Measurements from ENCODE around the gene ATP9A. TPM values are rescaled to one million over a fixed set of nuclear protein-coding genes. Genes with fewer than 3 reads are reported as not detected.

ATP9A gene
- total and polyA plus RNA-seq, 2 of the 4 experiments (the other 2 are of a cell fraction): 10.6 to 22.4 TPM

DNA sequence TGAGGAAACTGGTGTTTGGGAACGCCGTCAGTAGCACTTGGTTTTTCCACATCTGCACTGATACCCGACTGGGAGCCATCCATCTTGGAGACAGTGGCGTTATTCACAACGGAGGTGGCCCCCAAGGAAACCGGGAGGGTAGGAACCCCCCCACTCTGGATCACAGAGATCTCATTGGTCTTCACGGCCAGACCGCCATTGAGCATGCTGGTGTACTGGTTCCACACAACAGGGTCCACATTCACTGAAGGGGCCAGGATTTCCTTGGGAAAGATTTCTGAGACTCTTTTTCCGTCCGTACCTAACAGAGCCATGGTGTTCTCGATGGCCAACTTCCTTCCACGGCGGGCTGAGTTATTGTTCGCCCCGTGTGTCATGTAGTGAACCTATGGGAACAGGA is 16.1 kb upstream of the ATP9A start:
- 92% methylated on average over 8 of the region's 15 CpGs; no CpG with 5 or more reads in 1 of the 2 experiments for WGBS, 2 experiments (ENCODE audit: extremely low coverage in 2 of 2, insufficient read length in 1 of 2)

More for the DNA sequence above, 16.1 kb upstream of the ATP9A start:
- TF ChIP-seq SMC3 (IDR thresholded peaks at IDR 0.05; ENCODE audit: low read depth, low read length) (no peak), CHD1 (IDR thresholded peaks at IDR 0.05; ENCODE audit: low read depth, low read length) (no peak), MAZ (IDR thresholded peaks at IDR 0.05; ENCODE audit: borderline replicate concordance, low read depth, low read length) (no peak), CEBPB (IDR thresholded peaks at IDR 0.05; ENCODE audit: low read depth, low read length) (no peak), POLR2A (IDR thresholded peaks at IDR 0.05; ENCODE audit: low read depth, low read length) (no peak), RAD21 (IDR thresholded peaks at IDR 0.05; ENCODE audit: low read length) (no peak), RFX5 (IDR thresholded peaks at IDR 0.05; ENCODE audit: low read depth, low read length) (no peak), FOS (IDR thresholded peaks at IDR 0.05; ENCODE audit: low read depth, low read length) (no peak), NFE2L2 (IDR thresholded peaks at IDR 0.05; ENCODE audit: low read depth, low read length) (no peak), MAFK (IDR thresholded peaks at IDR 0.05; ENCODE audit: low read depth, low read length) (no peak), MXI1 (IDR thresholded peaks at IDR 0.05; ENCODE audit: borderline replicate concordance, low read depth, low read length) (no peak), BHLHE40 (IDR thresholded peaks at IDR 0.05; ENCODE audit: low read depth, low read length) (no peak), RCOR1 (IDR thresholded peaks at IDR 0.05; ENCODE audit: insufficient replicate concordance, low read length) (no peak)
- TF ChIP-seq, protein P1, sequence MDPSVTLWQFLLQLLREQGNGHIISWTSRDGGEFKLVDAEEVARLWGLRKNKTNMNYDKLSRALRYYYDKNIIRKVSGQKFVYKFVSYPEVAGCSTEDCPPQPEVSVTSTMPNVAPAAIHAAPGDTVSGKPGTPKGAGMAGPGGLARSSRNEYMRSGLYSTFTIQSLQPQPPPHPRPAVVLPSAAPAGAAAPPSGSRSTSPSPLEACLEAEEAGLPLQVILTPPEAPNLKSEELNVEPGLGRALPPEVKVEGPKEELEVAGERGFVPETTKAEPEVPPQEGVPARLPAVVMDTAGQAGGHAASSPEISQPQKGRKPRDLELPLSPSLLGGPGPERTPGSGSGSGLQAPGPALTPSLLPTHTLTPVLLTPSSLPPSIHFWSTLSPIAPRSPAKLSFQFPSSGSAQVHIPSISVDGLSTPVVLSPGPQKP (IDR thresholded peaks at IDR 0.05; ENCODE audit: borderline replicate concordance, low read depth, low read length): no peak
- TF ChIP-seq, protein P2, sequence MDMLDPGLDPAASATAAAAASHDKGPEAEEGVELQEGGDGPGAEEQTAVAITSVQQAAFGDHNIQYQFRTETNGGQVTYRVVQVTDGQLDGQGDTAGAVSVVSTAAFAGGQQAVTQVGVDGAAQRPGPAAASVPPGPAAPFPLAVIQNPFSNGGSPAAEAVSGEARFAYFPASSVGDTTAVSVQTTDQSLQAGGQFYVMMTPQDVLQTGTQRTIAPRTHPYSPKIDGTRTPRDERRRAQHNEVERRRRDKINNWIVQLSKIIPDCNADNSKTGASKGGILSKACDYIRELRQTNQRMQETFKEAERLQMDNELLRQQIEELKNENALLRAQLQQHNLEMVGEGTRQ (IDR thresholded peaks at IDR 0.05; ENCODE audit: low read depth, low read length): no peak
- TF ChIP-seq, protein P3, sequence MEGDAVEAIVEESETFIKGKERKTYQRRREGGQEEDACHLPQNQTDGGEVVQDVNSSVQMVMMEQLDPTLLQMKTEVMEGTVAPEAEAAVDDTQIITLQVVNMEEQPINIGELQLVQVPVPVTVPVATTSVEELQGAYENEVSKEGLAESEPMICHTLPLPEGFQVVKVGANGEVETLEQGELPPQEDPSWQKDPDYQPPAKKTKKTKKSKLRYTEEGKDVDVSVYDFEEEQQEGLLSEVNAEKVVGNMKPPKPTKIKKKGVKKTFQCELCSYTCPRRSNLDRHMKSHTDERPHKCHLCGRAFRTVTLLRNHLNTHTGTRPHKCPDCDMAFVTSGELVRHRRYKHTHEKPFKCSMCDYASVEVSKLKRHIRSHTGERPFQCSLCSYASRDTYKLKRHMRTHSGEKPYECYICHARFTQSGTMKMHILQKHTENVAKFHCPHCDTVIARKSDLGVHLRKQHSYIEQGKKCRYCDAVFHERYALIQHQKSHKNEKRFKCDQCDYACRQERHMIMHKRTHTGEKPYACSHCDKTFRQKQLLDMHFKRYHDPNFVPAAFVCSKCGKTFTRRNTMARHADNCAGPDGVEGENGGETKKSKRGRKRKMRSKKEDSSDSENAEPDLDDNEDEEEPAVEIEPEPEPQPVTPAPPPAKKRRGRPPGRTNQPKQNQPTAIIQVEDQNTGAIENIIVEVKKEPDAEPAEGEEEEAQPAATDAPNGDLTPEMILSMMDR (conservative IDR thresholded peaks at IDR 0.05; ENCODE audit: low read depth, low read length): no peak
- Histone ChIP-seq H4K20me1 (ENCODE audit: insufficient read depth, low read length) (no peaks in the 10 kb centered on the region), H3K27me3 (ENCODE audit: control insufficient read depth, insufficient read depth, low read length) (no peaks in the 10 kb centered on the region; the same call in 1 of the 2 replicates), H3K9me3 (ENCODE audit: control insufficient read depth, insufficient read depth, low read length) (peaks cover 1% of the 10 kb centered on the region; the same call in 1 of the 2 replicates), H3K18ac (ENCODE audit: low read depth, low read length) (no peak overlapping the region), H3K4me2 (ENCODE audit: low read depth, low read length) (no peak overlapping the region), H3K4ac (ENCODE audit: low read depth, low read length) (no peak overlapping the region), H3K27ac (ENCODE audit: insufficient read depth, low read length) (no peak overlapping the region), H3K23ac (ENCODE audit: low read depth, low read length) (no peak overlapping the region), H3K56ac (ENCODE audit: extremely low read depth, insufficient read depth, low read length) (no peak overlapping the region), H2BK20ac (ENCODE audit: low read depth, low read length) (no peak overlapping the region), H3K79me1 (ENCODE audit: low read depth in 1 of 2, low read length in 2 of 2) (no peaks in the 10 kb centered on the region), H3K4me1 (ENCODE audit: control insufficient read depth, insufficient read depth, low read length) (no peaks in the 10 kb centered on the region), H3K36me3 (ENCODE audit: control insufficient read depth, insufficient read depth, low read length) (no peaks in the 10 kb centered on the region), H3K4me3 (ENCODE audit: insufficient read depth, low read depth, low read length) (no peak overlapping the region), H2BK15ac (ENCODE audit: low read depth, low read length) (no peak overlapping the region), H3K14ac (replicated peaks; ENCODE audit: low read depth, low read length) (no peak overlapping the region), H2AK9ac (replicated peaks; ENCODE audit: low read depth, low read length, poor library complexity) (no peak overlapping the region), H2BK120ac (ENCODE audit: low read depth, low read length) (no peak overlapping the region), H3K9ac (ENCODE audit: low read depth, low read length) (no peak overlapping the region), H2BK5ac (ENCODE audit: low read depth, low read length, poor library complexity, severe bottlenecking) (no peak overlapping the region), H3K9me1 (ENCODE audit: insufficient read depth, low read length) (no peaks in the 10 kb centered on the region), H4K5ac (ENCODE audit: low read depth, low read length) (no peak overlapping the region), H2AK5ac (ENCODE audit: low read depth, low read length) (no peak overlapping the region), H4K8ac (ENCODE audit: low read depth in 2 of 2, low read length in 2 of 2) (no peak overlapping the region), H4K91ac (ENCODE audit: insufficient read depth, low read depth, low read length) (no peak overlapping the region), H2AFZ (replicated peaks; ENCODE audit: low read length, poor library complexity) (no peak overlapping the region)
- POLR2A ChIA-PET (ENCODE audit: unreplicated experiment): no interaction called here
- DNase-seq (no peak), ATAC-seq (ENCODE audit: low read depth) (no peak)
- intact Hi-C loops (cut with micrococcal nuclease) (no loop called here), in situ Hi-C loops (cut with MboI; ENCODE audit: low sequenced_read_pairs) (no loop called here), dilution Hi-C loops (cut with HindIII; ENCODE audit: low sequenced_read_pairs, unreplicated experiment) (no loop called here)
- no TSS peak for BruUV-seq (replicated peaks)
- CTCF ChIA-PET: no interaction called here
